ENCODE results near the gene PCSK5. TPM values are rescaled to one million over a fixed set of nuclear protein-coding genes. Genes with fewer than 3 reads are reported as not detected.
A peak's percentile ranks its signal among the peaks of the same experiment; 100 is the strongest.
"Not testable (repeated sequence)": the region's sequence is repeated elsewhere in the genome, so short reads cannot be mapped to it uniquely, and the experiment has no call there.

The PCSK5 gene
- total RNA-seq, 1 experiment from 2014 or later: 33.8 TPM

- DNase-seq (ENCODE audit: low spot score): not testable (repeated sequence)
Observed at GRCh38 chr9:76081281-76081680, 190.8 kb downstream of the PCSK5 start.

GRCh38 chr9:76082057-76082456, 191.6 kb downstream of the PCSK5 start:
- no peak for DNase-seq (ENCODE audit: low spot score)

- no peak for DNase-seq (ENCODE audit: low spot score)
Observed at GRCh38 chr9:76085596-76085995, 195.1 kb downstream of the PCSK5 start.

- no peak for DNase-seq (ENCODE audit: low spot score)
Observed at GRCh38 chr9:76086539-76086938, 196.1 kb downstream of the PCSK5 start.

GRCh38 chr9:76087976-76088375, 197.5 kb downstream of the PCSK5 start:
- no peak for DNase-seq (ENCODE audit: low spot score)

GRCh38 chr9:76090330-76090729, 199.9 kb downstream of the PCSK5 start:
- DNase-seq (ENCODE audit: low spot score): no peak

GRCh38 chr9:76090909-76091308, 200.4 kb downstream of the PCSK5 start:
- DNase-seq (ENCODE audit: low spot score): no peak

- no peak for DNase-seq (ENCODE audit: low spot score)
Observed at GRCh38 chr9:76092572-76092971, 202.1 kb downstream of the PCSK5 start.

- no peak for DNase-seq (ENCODE audit: low spot score)
Observed at GRCh38 chr9:76095585-76095984, 205.1 kb downstream of the PCSK5 start.

- DNase-seq (ENCODE audit: low spot score): no peak
Observed at GRCh38 chr9:76099516-76099915, 209.0 kb downstream of the PCSK5 start.

GRCh38 chr9:76101075-76101474, 210.6 kb downstream of the PCSK5 start:
- no peak for DNase-seq (ENCODE audit: low spot score)

- no peak for DNase-seq (ENCODE audit: low spot score)
Observed at GRCh38 chr9:76101491-76101890, 211.0 kb downstream of the PCSK5 start.

- DNase-seq (ENCODE audit: low spot score): peak; percentile 4
Observed at GRCh38 chr9:76101947-76102346, 211.5 kb downstream of the PCSK5 start.

- DNase-seq (ENCODE audit: low spot score): no peak
Observed at GRCh38 chr9:76103531-76104315, 213.2 kb downstream of the PCSK5 start.

GRCh38 chr9:76107482-76107881, 217.0 kb downstream of the PCSK5 start:
- DNase-seq (ENCODE audit: low spot score): no peak

- DNase-seq (ENCODE audit: low spot score): no peak
Observed at GRCh38 chr9:76109953-76110352, 219.5 kb downstream of the PCSK5 start.

- DNase-seq (ENCODE audit: low spot score): no peak
Observed at GRCh38 chr9:76112151-76112550, 221.7 kb downstream of the PCSK5 start.

- DNase-seq (ENCODE audit: low spot score): no peak
Observed at GRCh38 chr9:76114144-76114543, 223.7 kb downstream of the PCSK5 start.

- DNase-seq (ENCODE audit: low spot score): no peak
Observed at GRCh38 chr9:76115396-76115795, 224.9 kb downstream of the PCSK5 start.

- no peak for DNase-seq (ENCODE audit: low spot score)
Observed at GRCh38 chr9:76115982-76116646, 225.6 kb downstream of the PCSK5 start.

- DNase-seq (ENCODE audit: low spot score): no peak
Observed at GRCh38 chr9:76116913-76117312, 226.4 kb downstream of the PCSK5 start.

- DNase-seq (ENCODE audit: low spot score): no peak
Observed at GRCh38 chr9:76127637-76128036, 237.2 kb downstream of the PCSK5 start.

- no peak for DNase-seq (ENCODE audit: low spot score)
Observed at GRCh38 chr9:76135902-76136301, 245.4 kb downstream of the PCSK5 start.
